Head of caudate nucleus (tissue), 42 donors: ENCODE data around the gene GLIS1.
"Not testable (repeated sequence)": the region's sequence is repeated elsewhere in the genome, so short reads cannot be mapped to it uniquely, and the experiment has no call there.

ENCODE experiments used
- DNase-seq, 42 donors: peaks; one replicate each; pipeline versions ENCODE4 v3.0.0 to v3.0.0-alpha.2; 2020 to 2021; ENCODE audit warnings: mixed read lengths in 7 of 42
- intact Hi-C: fragments of 100-400 bp; cut with DNase I; formaldehyde crosslinking; loops from one replicate; pipeline ENCODE4 v1.15.0; 2022

GLIS1 gene

GRCh38 chr1:53567851-53568250, 171.1 kb downstream of the GLIS1 start:
- DNase-seq: peak in 5 of 42 donors; percentile 1 to 19 (median 5)
- intact Hi-C loops: no loop called here

GRCh38 chr1:53567450-53567849, 171.5 kb downstream of the GLIS1 start:
- DNase-seq: peak in 6 of 42 donors; percentile 1 to 13 (median 2)
- intact Hi-C loops: no loop called here

GRCh38 chr1:53563611-53564010, 175.4 kb downstream of the GLIS1 start:
- intact Hi-C loops: no loop called here
- no peak for DNase-seq

GRCh38 chr1:53562981-53563379, 176.0 kb downstream of the GLIS1 start:
- intact Hi-C loops: no loop called here
- DNase-seq: peak in 2 of 42 donors; percentile 4 to 6

GRCh38 chr1:53562291-53562980, 176.5 kb downstream of the GLIS1 start:
- DNase-seq: peak in 11 of 42 donors; percentile 4 to 43 (median 23)
- intact Hi-C loops: no loop called here

GRCh38 chr1:53561503-53562105, 177.4 kb downstream of the GLIS1 start:
- DNase-seq: peak in 7 of 42 donors; percentile 3 to 28 (median 18)
- intact Hi-C loops: no loop called here

GRCh38 chr1:53560581-53561502, 178.1 kb downstream of the GLIS1 start:
- intact Hi-C loops: no loop called here
- DNase-seq: peak in 6 of 42 donors; percentile 2 to 16 (median 12)

- DNase-seq: peak in 6 of 42 donors; percentile 3 to 26 (median 15)
- intact Hi-C loops: no loop called here
Observed at GRCh38 chr1:53559854-53560580, 178.9 kb downstream of the GLIS1 start.

- intact Hi-C loops: no loop called here
Observed at GRCh38 chr1:53559391-53559815, 179.6 kb downstream of the GLIS1 start.

GRCh38 chr1:53558739-53559315, 180.1 kb downstream of the GLIS1 start:
- intact Hi-C loops: no loop called here
- peak in 7 of 42 donors; percentile 1 to 37 (median 5) for DNase-seq

More at GRCh38 chr1:53559391-53559815, 179.6 kb downstream of the GLIS1 start:
- DNase-seq: peak in 5 of 42 donors; percentile 7 to 29 (median 14)

- DNase-seq: peak in 9 of 42 donors; percentile 2 to 27 (median 13)
- intact Hi-C loops: no loop called here
Observed at GRCh38 chr1:53557830-53558738, 180.9 kb downstream of the GLIS1 start.

- intact Hi-C loops: no loop called here
- DNase-seq: peak in 5 of 42 donors; percentile 3 to 18 (median 12)
Observed at GRCh38 chr1:53557369-53557768, 181.6 kb downstream of the GLIS1 start.

GRCh38 chr1:53556657-53557227, 182.2 kb downstream of the GLIS1 start:
- intact Hi-C loops: no loop called here
- DNase-seq: peak in 4 of 42 donors; percentile 1 to 12 (median 4)

GRCh38 chr1:53555620-53556326, 183.2 kb downstream of the GLIS1 start:
- intact Hi-C loops: not testable (repeated sequence)
- peak in 3 of 42 donors; percentile 2 to 3 (median 2) for DNase-seq

GRCh38 chr1:53554592-53555305, 184.2 kb downstream of the GLIS1 start:
- intact Hi-C loops: no loop called here
- peak in 10 of 42 donors; percentile 2 to 18 (median 7) for DNase-seq
